ENCODE data around the gene PLSCR3. TPM values are rescaled to one million over a fixed set of nuclear protein-coding genes. Genes with fewer than 3 reads are reported as not detected.

The PLSCR3 gene
- total RNA-seq, 4 donors from 2014 or later = 21.6 to 55.3 (median 40.7) TPM

GRCh38 chr17:7382901-7383300, 11.4 kb downstream of the PLSCR3 start:
- Histone ChIP-seq H3K27ac (no peak overlapping the region), H3K4me1 (peaks cover 42% of the 10 kb centered on the region), H3K9me3 (no peaks in the 10 kb centered on the region), H3K36me3 (peaks cover 31% of the 10 kb centered on the region), H3K27me3 (no peaks in the 10 kb centered on the region), H3K4me3 (no peak overlapping the region)
- 88% methylated on average over 10 of the region's 10 CpGs for WGBS
- no peak for DNase-seq (ENCODE audit: low spot score in 2 of 2)
- TF ChIP-seq CTCF (IDR thresholded peaks at IDR 0.05) (no peak), POLR2AphosphoS5 (IDR thresholded peaks at IDR 0.05) (no peak), EP300 (IDR thresholded peaks at IDR 0.05) (no peak), POLR2A (IDR thresholded peaks at IDR 0.05) (no peak)

DNA sequence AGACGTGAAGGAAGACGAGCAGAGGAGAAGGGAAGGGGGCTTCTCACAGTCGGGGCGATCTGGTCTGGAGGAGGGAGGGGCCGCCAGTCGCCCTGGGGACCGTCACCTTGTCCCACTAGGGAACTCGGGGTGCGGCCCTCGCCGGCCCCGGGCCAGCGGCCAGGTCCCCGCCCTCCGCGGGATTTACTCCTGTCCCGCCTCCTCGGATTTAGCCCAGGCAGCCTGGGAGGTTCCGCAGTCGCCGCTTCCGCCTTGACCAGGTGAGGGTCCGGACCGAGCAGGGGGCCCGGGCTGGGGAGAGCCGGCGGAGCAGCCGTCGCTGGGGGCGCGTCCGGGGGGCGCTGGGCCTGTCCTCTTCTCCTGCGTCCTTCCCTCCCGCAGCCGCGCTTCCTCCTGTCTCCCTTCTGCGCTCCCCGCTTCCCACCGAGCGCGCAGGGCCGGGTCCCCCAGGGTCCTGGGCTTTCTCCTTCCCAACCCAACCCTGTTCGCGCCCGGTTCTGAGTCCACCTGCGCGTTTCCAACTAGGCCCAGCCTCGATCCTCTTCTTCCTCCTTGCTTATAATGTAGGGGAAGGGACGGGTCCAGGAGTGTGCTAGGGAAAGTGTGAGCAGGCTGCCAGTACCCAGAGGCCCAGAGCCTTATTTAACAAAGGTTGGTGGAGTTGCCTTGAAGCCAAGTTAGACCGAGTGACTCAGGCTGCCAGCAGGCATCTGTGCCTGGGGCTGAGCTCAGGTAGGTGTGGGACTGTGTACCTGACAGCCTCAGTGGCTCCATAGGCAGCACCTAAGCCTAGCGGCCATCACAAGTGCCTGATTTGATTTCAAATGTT, 13.3 kb downstream of the PLSCR3 start, which contains the start of gene TNK1:
Gene TNK1, plus strand, starts transcription at position 235 of the 829 bp plus-strand sequence. CDS start 1,838 bp downstream, outside the sequence.
- 6% methylated on average over 45 of the region's 52 CpGs for WGBS
- Histone ChIP-seq H3K36me3 (peaks cover 17% of the 10 kb centered on the region), H3K27me3 (no peaks in the 10 kb centered on the region), H3K4me3 (peak within 1 kb of the TSS; percentile 63), H3K9me3 (no peaks in the 10 kb centered on the region), H3K27ac (peak within 1 kb of the TSS; percentile 78), H3K4me1 (peaks cover 42% of the 10 kb centered on the region)
- peak in 1 of 2 donors; percentile 78 for DNase-seq (ENCODE audit: low spot score in 2 of 2)
- TF ChIP-seq CTCF (IDR thresholded peaks at IDR 0.05) (no peak), POLR2AphosphoS5 (IDR thresholded peaks at IDR 0.05) (no peak), EP300 (IDR thresholded peaks at IDR 0.05) (no peak), POLR2A (IDR thresholded peaks at IDR 0.05) (no peak)

DNA sequence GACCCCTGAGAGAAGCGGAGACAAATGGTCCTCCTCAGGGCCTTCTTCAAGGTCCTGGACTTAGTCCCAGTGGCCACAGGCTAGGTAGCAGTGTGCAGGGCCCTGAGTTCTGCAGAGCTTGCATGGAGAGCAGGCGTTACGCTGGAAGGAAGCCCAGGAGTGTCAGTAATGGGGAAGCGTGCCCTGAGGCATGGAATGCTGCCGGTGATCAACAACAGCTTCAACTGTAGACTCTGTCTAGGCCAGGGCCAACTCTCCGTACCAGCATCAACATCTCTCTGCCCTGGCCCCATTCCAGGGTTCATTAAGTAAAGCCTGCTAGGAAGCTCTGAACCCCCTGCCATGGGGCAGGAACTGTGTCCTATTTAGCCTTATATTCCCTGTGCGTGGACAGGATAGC, 14.0 kb downstream of the PLSCR3 start:
- TF ChIP-seq POLR2A (IDR thresholded peaks at IDR 0.05) (no peak), EP300 (IDR thresholded peaks at IDR 0.05) (no peak), CTCF (IDR thresholded peaks at IDR 0.05) (no peak), POLR2AphosphoS5 (IDR thresholded peaks at IDR 0.05) (no peak)
- Histone ChIP-seq H3K27ac (peak overlapping the region; percentile 78), H3K36me3 (peaks cover 16% of the 10 kb centered on the region), H3K4me1 (peaks cover 42% of the 10 kb centered on the region), H3K27me3 (no peaks in the 10 kb centered on the region), H3K9me3 (no peaks in the 10 kb centered on the region), H3K4me3 (peak overlapping the region; percentile 63)
- DNase-seq (ENCODE audit: low spot score in 2 of 2) = peak in 1 of 2 donors; percentile 76
- 0% methylated on average over 4 of the region's 7 CpGs for WGBS

DNA sequence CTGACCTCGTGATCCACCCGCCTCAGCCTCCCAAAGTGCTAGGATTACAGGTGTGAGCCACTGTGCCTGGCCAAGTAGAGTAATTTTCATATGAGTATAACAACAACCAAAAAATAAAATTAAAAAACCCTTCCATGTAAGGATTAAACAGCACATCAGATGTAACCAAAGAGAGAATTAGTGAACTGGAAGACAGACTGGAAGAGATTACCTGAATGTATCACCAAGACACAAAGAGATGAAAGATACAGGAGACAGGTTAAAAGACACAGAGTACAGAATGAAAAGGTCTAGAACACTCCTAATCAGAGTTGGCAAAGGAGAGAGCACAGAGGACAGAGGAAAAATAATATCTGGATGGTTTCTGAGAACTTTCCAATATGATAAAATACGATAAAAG, 15.2 kb downstream of the PLSCR3 start:
- no peak for TF ChIP-seq POLR2A (IDR thresholded peaks at IDR 0.05)
- TF ChIP-seq CTCF (IDR thresholded peaks at IDR 0.05) = no peak
- TF ChIP-seq EP300 (IDR thresholded peaks at IDR 0.05) = no peak
- TF ChIP-seq POLR2AphosphoS5 (IDR thresholded peaks at IDR 0.05) = no peak
- Histone ChIP-seq H3K4me1 (peaks cover 40% of the 10 kb centered on the region), H3K36me3 (peaks cover 4% of the 10 kb centered on the region), H3K4me3 (no peak overlapping the region), H3K9me3 (no peaks in the 10 kb centered on the region), H3K27me3 (no peaks in the 10 kb centered on the region), H3K27ac (no peak overlapping the region)
- no peak for DNase-seq (ENCODE audit: low spot score in 2 of 2)
- WGBS = 97% methylated on average over 3 of the region's 3 CpGs

DNA sequence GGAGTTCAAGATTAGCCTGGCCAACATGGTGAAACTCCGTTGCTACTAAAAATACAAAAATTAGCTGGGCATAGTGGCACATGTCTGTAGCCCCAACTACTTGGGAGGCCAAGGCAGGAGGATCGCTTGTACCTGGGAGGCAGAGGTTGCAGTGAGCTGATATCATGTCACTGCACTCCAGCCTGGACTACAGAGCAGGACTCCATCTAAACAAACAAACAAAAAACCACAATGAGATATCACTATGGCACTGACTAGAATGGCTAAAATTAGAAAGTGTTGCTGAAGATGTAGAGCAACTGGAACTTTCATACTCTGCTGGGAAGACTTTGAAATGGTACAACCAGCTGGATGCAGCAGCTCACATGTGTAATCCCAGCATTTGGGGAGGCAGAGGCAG, 20.0 kb downstream of the PLSCR3 start:
- WGBS = 86% methylated on average over 2 of the region's 2 CpGs
- no peak overlapping the region for H3K27ac ChIP-seq
- no peaks in the 10 kb centered on the region for H3K9me3 ChIP-seq
- TF ChIP-seq POLR2AphosphoS5 (IDR thresholded peaks at IDR 0.05) = no peak
- TF ChIP-seq CTCF (IDR thresholded peaks at IDR 0.05) = no peak
- no peak for TF ChIP-seq EP300 (IDR thresholded peaks at IDR 0.05)
- no peak for TF ChIP-seq POLR2A (IDR thresholded peaks at IDR 0.05)
- no peak for DNase-seq (ENCODE audit: low spot score in 2 of 2)
- H3K4me3 ChIP-seq = no peak overlapping the region
- no peaks in the 10 kb centered on the region for H3K36me3 ChIP-seq
- no peaks in the 10 kb centered on the region for H3K4me1 ChIP-seq
- no peaks in the 10 kb centered on the region for H3K27me3 ChIP-seq
